ENCODE results near the gene PPP1R26.

The PPP1R26 gene

DNA sequence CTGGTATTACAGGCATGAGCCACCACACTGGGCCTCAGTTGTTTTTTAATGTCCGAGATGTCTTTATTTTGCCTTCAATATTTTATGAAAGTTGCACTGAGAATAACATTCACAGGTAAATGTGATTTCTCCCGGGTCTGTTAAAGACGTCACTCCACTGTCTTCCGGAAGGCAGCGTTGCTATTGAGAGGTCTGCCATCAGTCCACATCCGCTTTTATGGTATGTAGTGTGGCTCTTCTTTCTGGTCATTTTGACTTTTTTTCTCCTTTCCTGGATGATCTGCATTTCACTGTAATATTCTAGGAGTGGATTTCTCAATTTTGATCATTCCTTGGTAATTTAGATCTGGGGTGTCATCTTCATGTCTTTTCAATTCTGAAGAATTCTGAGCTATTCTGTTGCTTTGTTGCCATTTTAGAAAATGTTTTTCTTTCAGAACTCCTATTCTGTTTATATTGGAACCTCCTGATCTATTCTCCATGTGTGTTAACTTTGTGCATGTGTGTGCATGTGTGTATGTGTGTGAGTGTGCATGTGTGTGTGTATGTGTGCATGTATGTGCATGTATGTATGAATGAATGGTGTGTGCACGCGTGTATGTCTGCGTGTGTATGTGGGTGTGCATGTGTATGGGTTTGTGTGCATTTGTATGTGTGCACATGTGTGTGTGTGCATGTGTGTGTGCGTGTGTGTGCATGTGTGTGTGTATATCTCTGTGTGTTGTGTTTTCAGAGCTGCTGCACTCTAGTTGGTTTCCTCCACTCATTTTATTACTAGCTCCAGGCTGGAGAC is 39.8 kb downstream of the PPP1R26 start:
- H3K27ac Mint-ChIP-seq = no peak overlapping the region
- peaks cover 13% of the 10 kb centered on the region for H3K27me3 Mint-ChIP-seq (ENCODE audit: low read depth)
- no peaks in the 10 kb centered on the region for H3K4me1 Mint-ChIP-seq
- no peak overlapping the region for H3K4me3 Mint-ChIP-seq
- H3K9me3 Mint-ChIP-seq = no peaks in the 10 kb centered on the region
- TF ChIP-seq, protein P1, sequence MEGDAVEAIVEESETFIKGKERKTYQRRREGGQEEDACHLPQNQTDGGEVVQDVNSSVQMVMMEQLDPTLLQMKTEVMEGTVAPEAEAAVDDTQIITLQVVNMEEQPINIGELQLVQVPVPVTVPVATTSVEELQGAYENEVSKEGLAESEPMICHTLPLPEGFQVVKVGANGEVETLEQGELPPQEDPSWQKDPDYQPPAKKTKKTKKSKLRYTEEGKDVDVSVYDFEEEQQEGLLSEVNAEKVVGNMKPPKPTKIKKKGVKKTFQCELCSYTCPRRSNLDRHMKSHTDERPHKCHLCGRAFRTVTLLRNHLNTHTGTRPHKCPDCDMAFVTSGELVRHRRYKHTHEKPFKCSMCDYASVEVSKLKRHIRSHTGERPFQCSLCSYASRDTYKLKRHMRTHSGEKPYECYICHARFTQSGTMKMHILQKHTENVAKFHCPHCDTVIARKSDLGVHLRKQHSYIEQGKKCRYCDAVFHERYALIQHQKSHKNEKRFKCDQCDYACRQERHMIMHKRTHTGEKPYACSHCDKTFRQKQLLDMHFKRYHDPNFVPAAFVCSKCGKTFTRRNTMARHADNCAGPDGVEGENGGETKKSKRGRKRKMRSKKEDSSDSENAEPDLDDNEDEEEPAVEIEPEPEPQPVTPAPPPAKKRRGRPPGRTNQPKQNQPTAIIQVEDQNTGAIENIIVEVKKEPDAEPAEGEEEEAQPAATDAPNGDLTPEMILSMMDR (IDR thresholded peaks at IDR 0.05; ENCODE audit: unreplicated experiment in 3 of 3) = no peak
- no peaks in the 10 kb centered on the region for H3K36me3 Mint-ChIP-seq (ENCODE audit: low read depth)

DNA sequence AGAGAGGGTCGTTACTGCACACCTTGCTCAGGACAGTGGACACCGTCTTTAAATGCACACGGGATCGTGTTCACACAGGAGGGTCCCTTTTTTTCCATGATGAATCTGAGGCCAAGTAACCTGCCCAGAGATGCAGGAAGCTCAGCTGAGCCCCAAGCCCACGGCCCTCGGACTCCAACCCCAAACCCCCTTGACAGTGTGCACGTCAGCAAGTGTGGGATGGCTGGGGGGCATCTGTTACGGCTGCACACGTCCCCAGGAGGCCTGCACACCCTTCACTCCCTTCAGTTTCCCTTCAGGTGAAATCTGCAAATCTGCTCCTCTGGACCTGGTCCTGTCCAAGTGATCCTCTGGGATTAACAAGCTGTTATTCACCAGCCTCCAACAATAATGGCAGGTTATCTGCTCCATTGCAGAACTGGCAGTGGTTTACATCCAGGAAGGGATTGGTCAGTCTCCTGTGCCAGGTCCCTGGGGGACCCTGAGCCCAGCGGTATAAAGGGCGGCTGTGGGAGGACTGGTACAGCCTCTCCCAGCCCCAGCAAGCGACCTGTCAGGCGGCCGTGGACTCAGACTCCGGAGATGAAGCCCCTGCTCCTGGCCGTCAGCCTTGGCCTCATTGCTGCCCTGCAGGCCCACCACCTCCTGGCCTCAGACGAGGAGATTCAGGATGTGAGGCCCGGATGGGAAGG is 41.5 kb downstream of the PPP1R26 start, which contains the start of gene LCN1:
LCN1 (plus strand) TSS at position 525 of the 692 bp plus-strand sequence; CDS start at position 583, 58 bp downstream.
- H3K27ac Mint-ChIP-seq = no peak within 1 kb of the TSS
- H3K4me3 Mint-ChIP-seq = no peak within 1 kb of the TSS
- TF ChIP-seq, protein P1 (IDR thresholded peaks at IDR 0.05; ENCODE audit: unreplicated experiment in 3 of 3) = no peak
- H3K4me1 Mint-ChIP-seq = no peaks in the 10 kb centered on the region
- no peaks in the 10 kb centered on the region for H3K36me3 Mint-ChIP-seq (ENCODE audit: low read depth)
- no peaks in the 10 kb centered on the region for H3K9me3 Mint-ChIP-seq
- H3K27me3 Mint-ChIP-seq (ENCODE audit: low read depth) = peaks cover 13% of the 10 kb centered on the region

DNA sequence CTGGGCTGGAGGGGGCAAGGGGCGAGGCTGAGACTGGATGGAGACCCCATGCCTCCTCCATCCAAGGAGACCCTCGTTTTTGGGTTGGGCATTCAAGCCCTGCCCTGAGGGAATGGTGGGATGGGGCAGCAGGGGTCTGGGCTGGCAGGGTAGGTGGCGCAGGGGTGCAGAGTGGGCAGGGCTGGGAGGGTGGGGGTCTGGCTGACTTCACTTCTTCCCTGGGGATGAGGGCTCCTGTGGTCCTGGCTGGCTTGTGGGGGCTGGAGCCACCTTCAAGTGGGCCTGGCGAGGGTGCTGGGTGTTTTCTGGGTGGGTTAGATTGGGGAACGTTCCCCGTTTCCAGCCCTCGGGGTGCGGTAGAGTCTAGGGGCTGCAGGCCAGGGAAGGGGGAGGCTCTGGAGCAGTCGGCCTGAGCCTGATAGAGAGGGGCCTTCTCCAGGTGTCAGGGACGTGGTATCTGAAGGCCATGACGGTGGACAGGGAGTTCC is 42.1 kb downstream of the PPP1R26 start:
- no peaks in the 10 kb centered on the region for H3K9me3 Mint-ChIP-seq
- H3K36me3 Mint-ChIP-seq (ENCODE audit: low read depth) = no peaks in the 10 kb centered on the region
- no peak overlapping the region for H3K27ac Mint-ChIP-seq
- peaks cover 13% of the 10 kb centered on the region for H3K27me3 Mint-ChIP-seq (ENCODE audit: low read depth)
- H3K4me3 Mint-ChIP-seq = no peak overlapping the region
- TF ChIP-seq, protein P1 (IDR thresholded peaks at IDR 0.05; ENCODE audit: unreplicated experiment in 3 of 3) = no peak
- no peaks in the 10 kb centered on the region for H3K4me1 Mint-ChIP-seq

DNA sequence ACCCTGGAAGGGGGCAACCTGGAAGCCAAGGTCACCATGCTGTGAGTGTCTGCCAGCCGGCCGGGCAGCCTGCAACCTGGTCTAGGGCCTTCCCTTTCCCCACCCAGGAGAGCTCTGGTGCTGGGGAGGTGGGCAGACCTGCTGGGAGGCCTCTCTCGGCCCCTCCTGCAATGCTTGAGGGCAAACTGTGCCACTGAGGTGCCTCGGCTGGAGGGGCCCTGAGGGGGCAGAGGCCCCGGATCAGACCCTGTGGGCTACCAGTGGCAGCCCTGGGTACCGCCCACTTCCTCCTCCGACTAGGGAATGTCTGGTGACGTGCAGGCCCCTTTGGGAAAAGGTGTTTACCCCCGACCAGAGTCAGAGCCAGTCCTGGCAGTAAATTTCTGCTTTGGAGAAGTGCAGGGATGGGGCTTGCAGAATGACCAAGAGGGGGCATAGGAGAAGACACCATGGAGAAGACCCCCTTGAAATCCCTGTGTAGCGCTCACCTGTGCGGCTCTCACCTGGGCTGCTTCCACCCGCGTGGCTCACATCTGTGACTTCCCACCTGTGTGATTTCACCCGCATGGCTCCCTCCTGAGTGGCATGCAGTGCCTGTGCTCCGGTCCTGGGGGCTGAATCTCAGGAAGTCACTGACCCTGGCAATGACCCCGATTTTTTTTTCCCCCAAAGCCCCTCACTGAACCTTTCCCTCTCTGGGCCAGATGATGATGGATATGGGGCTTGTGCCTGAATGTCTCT is 42.7 kb downstream of the PPP1R26 start:
- no peaks in the 10 kb centered on the region for H3K36me3 Mint-ChIP-seq (ENCODE audit: low read depth)
- H3K27me3 Mint-ChIP-seq (ENCODE audit: low read depth) = peaks cover 13% of the 10 kb centered on the region
- TF ChIP-seq, protein P1 (IDR thresholded peaks at IDR 0.05; ENCODE audit: unreplicated experiment in 3 of 3) = no peak
- H3K9me3 Mint-ChIP-seq = no peaks in the 10 kb centered on the region
- H3K4me3 Mint-ChIP-seq = no peak overlapping the region
- H3K4me1 Mint-ChIP-seq = no peaks in the 10 kb centered on the region
- H3K27ac Mint-ChIP-seq = no peak overlapping the region

DNA sequence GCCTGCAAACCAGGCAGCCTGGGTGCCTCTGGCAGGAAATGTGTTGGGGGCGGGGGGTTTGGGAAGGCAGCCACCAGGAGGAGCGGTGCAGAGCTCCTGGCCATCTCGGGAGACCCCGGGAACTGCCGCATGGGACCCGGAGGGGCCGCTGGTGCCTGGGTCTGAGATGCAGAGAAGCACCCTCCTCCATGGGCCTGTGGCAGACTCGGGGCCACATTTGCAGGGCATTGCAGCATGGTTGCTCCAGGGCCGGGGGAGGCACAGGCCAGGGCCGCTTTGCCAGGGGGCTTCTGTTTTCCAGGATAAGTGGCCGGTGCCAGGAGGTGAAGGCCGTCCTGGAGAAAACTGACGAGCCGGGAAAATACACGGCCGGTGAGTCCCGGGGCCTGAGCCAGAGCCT is 43.3 kb downstream of the PPP1R26 start:
- Mint-ChIP-seq H3K4me1 (no peaks in the 10 kb centered on the region), H3K36me3 (ENCODE audit: low read depth) (no peaks in the 10 kb centered on the region), H3K4me3 (no peak overlapping the region), H3K9me3 (no peaks in the 10 kb centered on the region), H3K27ac (no peak overlapping the region), H3K27me3 (ENCODE audit: low read depth) (peaks cover 10% of the 10 kb centered on the region)
- TF ChIP-seq, protein P1 (IDR thresholded peaks at IDR 0.05; ENCODE audit: unreplicated experiment in 3 of 3) = no peak
